ENCODE results near the gene ACR. TPM values are rescaled to one million over a fixed set of nuclear protein-coding genes. Genes with fewer than 3 reads are reported as not detected.

Gene ACR
- total and polyA plus RNA-seq, 4 donors = 0.07 to 0.17 (median 0.12) TPM

- peaks cover 0 to 5% (median 2%) of the 10 kb centered on the region in 4 donors for H3K4me1 ChIP-seq (ENCODE audit: control insufficient read depth in 4 of 4, insufficient read depth in 4 of 4, low read length in 3 of 4)
- no peaks in the 10 kb centered on the region for H3K9me3 ChIP-seq (ENCODE audit: control insufficient read depth in 4 of 4, low read length in 3 of 4)
- no peak for DNase-seq (ENCODE audit: low spot score)
- no peaks in the 10 kb centered on the region for H3K27me3 ChIP-seq (ENCODE audit: control insufficient read depth in 4 of 4, insufficient read depth in 4 of 4, low read length in 3 of 4)
- no peak overlapping the region for H3K27ac ChIP-seq (ENCODE audit: low read depth in 1 of 2, low read length in 2 of 2)
- no peak overlapping the region for H3K9ac ChIP-seq (ENCODE audit: low read depth in 1 of 2, low read length in 2 of 2)
- H3K4me3 ChIP-seq (ENCODE audit: low read depth in 1 of 3, low read length in 3 of 3) = no peak overlapping the region
- TF ChIP-seq NR2F2 (IDR thresholded peaks at IDR 0.05) = no peak
- TF ChIP-seq JUND (IDR thresholded peaks at IDR 0.05) = no peak
- TF ChIP-seq RXRA (IDR thresholded peaks at IDR 0.05) = no peak
- TF ChIP-seq, protein P1, sequence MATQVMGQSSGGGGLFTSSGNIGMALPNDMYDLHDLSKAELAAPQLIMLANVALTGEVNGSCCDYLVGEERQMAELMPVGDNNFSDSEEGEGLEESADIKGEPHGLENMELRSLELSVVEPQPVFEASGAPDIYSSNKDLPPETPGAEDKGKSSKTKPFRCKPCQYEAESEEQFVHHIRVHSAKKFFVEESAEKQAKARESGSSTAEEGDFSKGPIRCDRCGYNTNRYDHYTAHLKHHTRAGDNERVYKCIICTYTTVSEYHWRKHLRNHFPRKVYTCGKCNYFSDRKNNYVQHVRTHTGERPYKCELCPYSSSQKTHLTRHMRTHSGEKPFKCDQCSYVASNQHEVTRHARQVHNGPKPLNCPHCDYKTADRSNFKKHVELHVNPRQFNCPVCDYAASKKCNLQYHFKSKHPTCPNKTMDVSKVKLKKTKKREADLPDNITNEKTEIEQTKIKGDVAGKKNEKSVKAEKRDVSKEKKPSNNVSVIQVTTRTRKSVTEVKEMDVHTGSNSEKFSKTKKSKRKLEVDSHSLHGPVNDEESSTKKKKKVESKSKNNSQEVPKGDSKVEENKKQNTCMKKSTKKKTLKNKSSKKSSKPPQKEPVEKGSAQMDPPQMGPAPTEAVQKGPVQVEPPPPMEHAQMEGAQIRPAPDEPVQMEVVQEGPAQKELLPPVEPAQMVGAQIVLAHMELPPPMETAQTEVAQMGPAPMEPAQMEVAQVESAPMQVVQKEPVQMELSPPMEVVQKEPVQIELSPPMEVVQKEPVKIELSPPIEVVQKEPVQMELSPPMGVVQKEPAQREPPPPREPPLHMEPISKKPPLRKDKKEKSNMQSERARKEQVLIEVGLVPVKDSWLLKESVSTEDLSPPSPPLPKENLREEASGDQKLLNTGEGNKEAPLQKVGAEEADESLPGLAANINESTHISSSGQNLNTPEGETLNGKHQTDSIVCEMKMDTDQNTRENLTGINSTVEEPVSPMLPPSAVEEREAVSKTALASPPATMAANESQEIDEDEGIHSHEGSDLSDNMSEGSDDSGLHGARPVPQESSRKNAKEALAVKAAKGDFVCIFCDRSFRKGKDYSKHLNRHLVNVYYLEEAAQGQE (IDR thresholded peaks at IDR 0.05) = no peak
- TF ChIP-seq, protein P2, sequence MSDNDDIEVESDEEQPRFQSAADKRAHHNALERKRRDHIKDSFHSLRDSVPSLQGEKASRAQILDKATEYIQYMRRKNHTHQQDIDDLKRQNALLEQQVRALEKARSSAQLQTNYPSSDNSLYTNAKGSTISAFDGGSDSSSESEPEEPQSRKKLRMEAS (IDR thresholded peaks at IDR 0.05) = no peak
- no peak for TF ChIP-seq ATF3 (IDR thresholded peaks at IDR 0.05)
- TF ChIP-seq HNF4G (IDR thresholded peaks at IDR 0.05) = no peak
- TF ChIP-seq YY1 (IDR thresholded peaks at IDR 0.05) = no peak
- TF ChIP-seq RAD21 (IDR thresholded peaks at IDR 0.05) = no peak
- no peak for TF ChIP-seq SP1 (IDR thresholded peaks at IDR 0.05)
- no peak for TF ChIP-seq EGR1 (IDR thresholded peaks at IDR 0.05; ENCODE audit: low read depth in 2 of 2)
- TF ChIP-seq, protein P3, sequence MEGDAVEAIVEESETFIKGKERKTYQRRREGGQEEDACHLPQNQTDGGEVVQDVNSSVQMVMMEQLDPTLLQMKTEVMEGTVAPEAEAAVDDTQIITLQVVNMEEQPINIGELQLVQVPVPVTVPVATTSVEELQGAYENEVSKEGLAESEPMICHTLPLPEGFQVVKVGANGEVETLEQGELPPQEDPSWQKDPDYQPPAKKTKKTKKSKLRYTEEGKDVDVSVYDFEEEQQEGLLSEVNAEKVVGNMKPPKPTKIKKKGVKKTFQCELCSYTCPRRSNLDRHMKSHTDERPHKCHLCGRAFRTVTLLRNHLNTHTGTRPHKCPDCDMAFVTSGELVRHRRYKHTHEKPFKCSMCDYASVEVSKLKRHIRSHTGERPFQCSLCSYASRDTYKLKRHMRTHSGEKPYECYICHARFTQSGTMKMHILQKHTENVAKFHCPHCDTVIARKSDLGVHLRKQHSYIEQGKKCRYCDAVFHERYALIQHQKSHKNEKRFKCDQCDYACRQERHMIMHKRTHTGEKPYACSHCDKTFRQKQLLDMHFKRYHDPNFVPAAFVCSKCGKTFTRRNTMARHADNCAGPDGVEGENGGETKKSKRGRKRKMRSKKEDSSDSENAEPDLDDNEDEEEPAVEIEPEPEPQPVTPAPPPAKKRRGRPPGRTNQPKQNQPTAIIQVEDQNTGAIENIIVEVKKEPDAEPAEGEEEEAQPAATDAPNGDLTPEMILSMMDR (IDR thresholded peaks at IDR 0.05; ENCODE audit: low read depth, low read length, missing input control) = no peak
- TF ChIP-seq TAF1 (conservative IDR thresholded peaks at IDR 0.05) = no peak
- no peak for TF ChIP-seq HNF4A (conservative IDR thresholded peaks at IDR 0.05)
- no peak for TF ChIP-seq FOXA2 (IDR thresholded peaks at IDR 0.05)
- TF ChIP-seq, protein P4, sequence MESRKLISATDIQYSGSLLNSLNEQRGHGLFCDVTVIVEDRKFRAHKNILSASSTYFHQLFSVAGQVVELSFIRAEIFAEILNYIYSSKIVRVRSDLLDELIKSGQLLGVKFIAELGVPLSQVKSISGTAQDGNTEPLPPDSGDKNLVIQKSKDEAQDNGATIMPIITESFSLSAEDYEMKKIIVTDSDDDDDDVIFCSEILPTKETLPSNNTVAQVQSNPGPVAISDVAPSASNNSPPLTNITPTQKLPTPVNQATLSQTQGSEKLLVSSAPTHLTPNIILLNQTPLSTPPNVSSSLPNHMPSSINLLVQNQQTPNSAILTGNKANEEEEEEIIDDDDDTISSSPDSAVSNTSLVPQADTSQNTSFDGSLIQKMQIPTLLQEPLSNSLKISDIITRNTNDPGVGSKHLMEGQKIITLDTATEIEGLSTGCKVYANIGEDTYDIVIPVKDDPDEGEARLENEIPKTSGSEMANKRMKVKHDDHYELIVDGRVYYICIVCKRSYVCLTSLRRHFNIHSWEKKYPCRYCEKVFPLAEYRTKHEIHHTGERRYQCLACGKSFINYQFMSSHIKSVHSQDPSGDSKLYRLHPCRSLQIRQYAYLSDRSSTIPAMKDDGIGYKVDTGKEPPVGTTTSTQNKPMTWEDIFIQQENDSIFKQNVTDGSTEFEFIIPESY (IDR thresholded peaks at IDR 0.05) = no peak
- no peak for TF ChIP-seq FOXA1 (IDR thresholded peaks at IDR 0.05)
- H3K36me3 ChIP-seq (ENCODE audit: control insufficient read depth in 4 of 4, insufficient read depth in 3 of 4, low read depth in 1 of 4, low read length in 3 of 4) = no peaks in the 10 kb centered on the region
- 88% methylated on average over 5 of the region's 5 CpGs for WGBS
Observed at GRCh38 chr22:50688448-50688847, 49.6 kb upstream of the ACR start.

GRCh38 chr22:50691521-50691920, 46.5 kb upstream of the ACR start:
- peak overlapping the region in 1 of 2 donors; percentile 36 for H3K9ac ChIP-seq (ENCODE audit: low read depth in 1 of 2, low read length in 2 of 2)
- H3K27ac ChIP-seq (ENCODE audit: low read depth in 1 of 2, low read length in 2 of 2) = no peak overlapping the region
- H3K9me3 ChIP-seq (ENCODE audit: control insufficient read depth in 4 of 4, low read length in 3 of 4) = no peaks in the 10 kb centered on the region
- DNase-seq (ENCODE audit: low spot score) = no peak
- TF ChIP-seq JUND (IDR thresholded peaks at IDR 0.05) (no peak), RAD21 (IDR thresholded peaks at IDR 0.05) (peak; percentile 88 to 92), RXRA (IDR thresholded peaks at IDR 0.05) (no peak)
- TF ChIP-seq, protein P3 (IDR thresholded peaks at IDR 0.05; ENCODE audit: low read depth, low read length, missing input control) = peak; percentile 63
- no peak overlapping the region for H3K4me3 ChIP-seq (ENCODE audit: low read depth in 1 of 3, low read length in 3 of 3)
- H3K4me1 ChIP-seq (ENCODE audit: control insufficient read depth in 4 of 4, insufficient read depth in 4 of 4, low read length in 3 of 4) = peaks cover 0 to 8% (median 2%) of the 10 kb centered on the region in 4 donors
- no peaks in the 10 kb centered on the region for H3K36me3 ChIP-seq (ENCODE audit: control insufficient read depth in 4 of 4, insufficient read depth in 3 of 4, low read depth in 1 of 4, low read length in 3 of 4)
- H3K27me3 ChIP-seq (ENCODE audit: control insufficient read depth in 4 of 4, insufficient read depth in 4 of 4, low read length in 3 of 4) = no peaks in the 10 kb centered on the region
- 3% methylated on average over 2 of the region's 2 CpGs for WGBS

Data from liver (tissue), 9 donors.